WTC11 (cell line): ENCODE results near the gene SLC35E3. TPM values are rescaled to one million over a fixed set of nuclear protein-coding genes. Genes with fewer than 3 reads are reported as not detected.

Experiments
- ATAC-seq: fragments of 200-7000 bp; cut with Tn5 transposase; 2 replicates; pipeline ENCODE4 v1.10.0; 2021; ENCODE audit warnings: mild to moderate bottlenecking, moderate library complexity
- CTCF ChIA-PET: fragments of 300-600 bp; sonication (Branson Sonifier 250); formaldehyde crosslinking; loops from one replicate; lab custom pipeline; 2021; ENCODE audit warnings: antibody characterized with exemption; lab: Charles Lee
- POLR2A ChIA-PET: fragments of 350-600 bp; sonication (Branson Sonifier 250); formaldehyde crosslinking; loops from one replicate; lab custom pipeline; 2021; ENCODE audit warnings: antibody characterized with exemption; lab: Charles Lee
- DNase-seq: peaks from one replicate; pipeline ENCODE4 v3.0.0; 2021; ENCODE audit warnings: low spot score
- H3K27ac Mint-ChIP-seq: 2 replicates; pipeline ENCODE4 v1.8.0; 2021; ENCODE audit warnings: mixed read lengths
- H3K27me3 Mint-ChIP-seq: 2 replicates; pipeline ENCODE4 v1.8.0; 2021; ENCODE audit warnings: low read depth, mild to moderate bottlenecking, moderate library complexity, mixed read lengths
- H3K36me3 Mint-ChIP-seq: 2 replicates; pipeline ENCODE4 v1.8.0; 2021; ENCODE audit warnings: mixed read lengths
- H3K4me1 Mint-ChIP-seq: 2 replicates; pipeline ENCODE4 v1.8.0; 2022; ENCODE audit warnings: mixed read lengths
- H3K4me3 Mint-ChIP-seq: 2 replicates; pipeline ENCODE4 v1.8.0; 2021; ENCODE audit warnings: mild to moderate bottlenecking, moderate library complexity, mixed read lengths
- H3K9me3 Mint-ChIP-seq: 2 replicates; pipeline ENCODE4 v1.8.0; 2021; ENCODE audit warnings: mixed read lengths
- ATF1 ChIP-seq: sonication (generic); formaldehyde crosslinking; IDR thresholded peaks from 2 replicates; pipeline ENCODE4 v1.8.1; 2023; ENCODE audit warnings: mild to moderate bottlenecking, moderate library complexity, missing genetic modification reagents
- ATF2 ChIP-seq: sonication (generic); formaldehyde crosslinking; IDR thresholded peaks from 2 replicates; pipeline ENCODE4 v1.8.1; 2022; ENCODE audit warnings: low read depth, missing genetic modification reagents, borderline replicate concordance
- CDX4 ChIP-seq: fragments of 250-450 bp; sonication (Bioruptor Pico); IDR thresholded peaks from 2 replicates; pipeline ENCODE4 v1.9.0; 2021; ENCODE audit warnings: moderate library complexity, mild to moderate bottlenecking, inconsistent platforms, borderline replicate concordance
- ELF4 ChIP-seq: sonication (generic); formaldehyde crosslinking; IDR thresholded peaks from 2 replicates; pipeline ENCODE4 v1.8.1; 2022; ENCODE audit warnings: low read depth, mild to moderate bottlenecking, moderate library complexity, missing genetic modification reagents
- ETV6 ChIP-seq: sonication (generic); formaldehyde crosslinking; IDR thresholded peaks from 2 replicates; pipeline ENCODE4 v1.8.1; 2022; ENCODE audit warnings: mild to moderate bottlenecking, missing genetic modification reagents
- FOXJ3 ChIP-seq: sonication (generic); formaldehyde crosslinking; IDR thresholded peaks from 2 replicates; pipeline ENCODE4 v1.9.0; 2021; ENCODE audit warnings: missing genetic modification reagents, mild to moderate bottlenecking, borderline replicate concordance
- FOXK1 ChIP-seq: sonication (generic); formaldehyde crosslinking; IDR thresholded peaks from 2 replicates; pipeline ENCODE4 v1.8.0; 2022; ENCODE audit warnings: mild to moderate bottlenecking, moderate library complexity, missing genetic modification reagents
- GABPB1 ChIP-seq: sonication (generic); formaldehyde crosslinking; IDR thresholded peaks from 2 replicates; pipeline ENCODE4 v1.8.1; 2023; ENCODE audit warnings: mild to moderate bottlenecking, missing genetic modification reagents
- GRHL2 ChIP-seq: fragments of 250-450 bp; sonication (Bioruptor Pico); IDR thresholded peaks from 2 replicates; pipeline ENCODE4 v1.8.0; 2022; ENCODE audit warnings: mild to moderate bottlenecking, moderate library complexity; ENCODE audit not compliant: insufficient replicate concordance, severe bottlenecking
- KAT7 ChIP-seq: sonication (generic); formaldehyde crosslinking; IDR thresholded peaks from 2 replicates; pipeline ENCODE4 v1.8.1; 2023; ENCODE audit warnings: missing genetic modification reagents, mild to moderate bottlenecking, borderline replicate concordance
- MYBL2 ChIP-seq: sonication (generic); formaldehyde crosslinking; IDR thresholded peaks from 2 replicates; pipeline ENCODE4 v1.8.1; 2023; ENCODE audit warnings: mild to moderate bottlenecking, moderate library complexity, missing genetic modification reagents
- NFYB ChIP-seq: sonication (generic); formaldehyde crosslinking; conservative IDR thresholded peaks from 2 replicates; pipeline ENCODE4 v1.8.0; 2022; ENCODE audit warnings: low read depth, missing genetic modification reagents
- NR3C1 ChIP-seq: sonication (generic); formaldehyde crosslinking; conservative IDR thresholded peaks from 2 replicates; pipeline ENCODE4 v1.8.1; 2023; ENCODE audit warnings: low read depth, mild to moderate bottlenecking, missing genetic modification reagents
- OVOL2 ChIP-seq: fragments of 250-450 bp; sonication (Bioruptor Pico); IDR thresholded peaks from 2 replicates; pipeline ENCODE4 v1.9.0; 2021; ENCODE audit warnings: mild to moderate bottlenecking, borderline replicate concordance
- SMAD4 ChIP-seq: sonication (generic); formaldehyde crosslinking; IDR thresholded peaks from 2 replicates; pipeline ENCODE4 v1.8.0; 2022; ENCODE audit warnings: mild to moderate bottlenecking, missing genetic modification reagents
- SOX15 ChIP-seq: fragments of 250-450 bp; sonication (Bioruptor Pico); IDR thresholded peaks from 2 replicates; pipeline ENCODE4 v1.9.0; 2021; ENCODE audit warnings: mild to moderate bottlenecking
- SP1 ChIP-seq: sonication (generic); formaldehyde crosslinking; conservative IDR thresholded peaks from 2 replicates; pipeline ENCODE4 v1.8.1; 2022; ENCODE audit warnings: missing genetic modification reagents
- TCF7 ChIP-seq: sonication (generic); formaldehyde crosslinking; IDR thresholded peaks from 2 replicates; pipeline ENCODE4 v1.8.0; 2022; ENCODE audit warnings: mild to moderate bottlenecking, low read depth, missing genetic modification reagents, moderate library complexity
- TEAD1 ChIP-seq: sonication (generic); formaldehyde crosslinking; IDR thresholded peaks from 2 replicates; pipeline ENCODE4 v1.8.0; 2022; ENCODE audit warnings: mild to moderate bottlenecking, missing genetic modification reagents
- USF1 ChIP-seq: sonication (generic); formaldehyde crosslinking; IDR thresholded peaks from 2 replicates; pipeline ENCODE4 v1.8.0; 2022; ENCODE audit warnings: mild to moderate bottlenecking, missing genetic modification reagents
- ZNF281 ChIP-seq: sonication (generic); formaldehyde crosslinking; IDR thresholded peaks from 2 replicates; pipeline ENCODE4 v1.8.0; 2023; ENCODE audit warnings: mild to moderate bottlenecking, missing genetic modification reagents
- ZNF396 ChIP-seq: fragments of 250-450 bp; sonication (Bioruptor Pico); IDR thresholded peaks from 2 replicates; pipeline ENCODE4 v1.8.0; 2021; ENCODE audit warnings: mild to moderate bottlenecking, moderate library complexity, borderline replicate concordance
- ZNF532 ChIP-seq: fragments of 250-450 bp; sonication (Bioruptor Pico); IDR thresholded peaks from 2 replicates; pipeline ENCODE4 v1.9.0; 2021; ENCODE audit warnings: mild to moderate bottlenecking, borderline replicate concordance
- total RNA-seq: library from RNA; stranded (reverse); gene quantifications from 3 replicates; pipeline ENCODE4 v1.2.3, GENCODE V29; 2021

Gene SLC35E3
- total RNA-seq, 1 experiment from 2014 or later = 11.3 TPM

GRCh38 chr12:68765696-68766095 lies 19.7 kb downstream of the SLC35E3 start (continued):
- no peak for TF ChIP-seq ZNF532 (CRISPR knock-in tag)

GRCh38 chr12:68766646-68767045 lies 20.7 kb downstream of the SLC35E3 start:
- TF ChIP-seq GRHL2 = no peak
- TF ChIP-seq NR3C1 = no peak
- no peak for TF ChIP-seq ELF4 (CRISPR knock-in tag)
- no peak overlapping the region for H3K27ac Mint-ChIP-seq
- DNase-seq = no peak
- H3K4me3 Mint-ChIP-seq = no peak overlapping the region
- ChIA-PET POLR2A (no interaction called here), CTCF (no interaction called here)
- ATAC-seq = no peak
- H3K36me3 Mint-ChIP-seq = peaks cover 14% of the 10 kb centered on the region
- H3K4me1 Mint-ChIP-seq = peaks cover 5% of the 10 kb centered on the region
- no peaks in the 10 kb centered on the region for H3K27me3 Mint-ChIP-seq
- H3K9me3 Mint-ChIP-seq = no peaks in the 10 kb centered on the region

- Mint-ChIP-seq H3K27me3 (no peaks in the 10 kb centered on the region), H3K9me3 (no peaks in the 10 kb centered on the region), H3K4me1 (no peaks in the 10 kb centered on the region; the same call in 1 of the 2 replicates), H3K27ac (no peak overlapping the region), H3K36me3 (peaks cover 14% of the 10 kb centered on the region), H3K4me3 (no peak overlapping the region)
- ATAC-seq = no peak
- DNase-seq = no peak
- CTCF ChIA-PET = no interaction called here
- TF ChIP-seq MYBL2 (CRISPR knock-in tag) (no peak), SP1 (CRISPR knock-in tag) (no peak), FOXK1 (CRISPR knock-in tag) (no peak), ZNF396 (CRISPR knock-in tag) (no peak), ATF1 (CRISPR knock-in tag) (no peak)
- POLR2A ChIA-PET = no interaction called here
Observed at GRCh38 chr12:68767191-68767590, 21.2 kb downstream of the SLC35E3 start.

GRCh38 chr12:68768431-68768939 lies 22.5 kb downstream of the SLC35E3 start:
- no peaks in the 10 kb centered on the region for H3K9me3 Mint-ChIP-seq
- POLR2A ChIA-PET = no interaction called here
- TF ChIP-seq TCF7 (CRISPR knock-in tag) (no peak), SOX15 (CRISPR knock-in tag) (no peak), ETV6 (CRISPR knock-in tag) (no peak), SMAD4 (no peak), USF1 (CRISPR knock-in tag) (no peak), KAT7 (CRISPR knock-in tag) (no peak), FOXJ3 (CRISPR knock-in tag) (no peak), NFYB (CRISPR knock-in tag) (no peak), ATF2 (CRISPR knock-in tag) (no peak), TEAD1 (CRISPR knock-in tag) (no peak), GABPB1 (no peak), OVOL2 (no peak), CDX4 (CRISPR knock-in tag) (no peak), ZNF281 (CRISPR knock-in tag) (no peak)

More at GRCh38 chr12:68768431-68768939, 22.5 kb downstream of the SLC35E3 start:
- H3K4me1 Mint-ChIP-seq = no peaks in the 10 kb centered on the region
- DNase-seq (no peak), ATAC-seq (no peak)
- CTCF ChIA-PET = no interaction called here
- H3K27ac Mint-ChIP-seq = no peak overlapping the region
- H3K36me3 Mint-ChIP-seq = peaks cover 13% of the 10 kb centered on the region
- no peaks in the 10 kb centered on the region for H3K27me3 Mint-ChIP-seq
- H3K4me3 Mint-ChIP-seq = no peak overlapping the region
